H1 (cell line): ENCODE measurements around the gene PDE1A. TPM values are rescaled to one million over a fixed set of nuclear protein-coding genes. Genes with fewer than 3 reads are reported as not detected.
A peak's percentile ranks its signal among the peaks of the same experiment; 100 is the strongest.

Experiments
- CTCF ChIA-PET: fragments of 300-600 bp; sonication (Branson Sonifier 250); formaldehyde crosslinking; loops from one replicate; lab custom pipeline; 2021; ENCODE audit not compliant: partially characterized antibody; lab: Charles Lee
- POLR2A ChIA-PET: fragments of 300-600 bp; sonication (Branson Sonifier 250); formaldehyde crosslinking; loops from one replicate; lab custom pipeline; 2021; ENCODE audit warnings: inconsistent platforms; ENCODE audit not compliant: partially characterized antibody; lab: Charles Lee
- DNase-seq, 2 experiments: peaks; one replicate each; pipeline versions ENCODE4 v3.0.0 to v3.0.0-alpha.2; 2010 to 2022; ENCODE audit warnings: low spot score in 2 of 2, low read depth in 1 of 2, mixed read lengths in 1 of 2
- FAIRE-seq: peaks from 2 replicates; lab custom pipeline; 2011; peaks lifted over from hg19 to GRCh38; lab: Jason Lieb, UNC
- H2AFZ ChIP-seq: 2 replicates; pipeline ENCODE4 v1.8.1; 2012; ENCODE audit warnings: low read length, inconsistent platforms
- H2AK5ac ChIP-seq: 2 replicates; pipeline ENCODE4 v1.6.1; 2013; ENCODE audit warnings: low read depth, low read length
- H2BK120ac ChIP-seq: replicated peaks from 2 replicates; pipeline ENCODE3; 2013; ENCODE audit warnings: low read depth, low read length, inconsistent platforms
- H2BK12ac ChIP-seq: 2 replicates; pipeline ENCODE4 v1.6.1; 2013; ENCODE audit warnings: low read depth, low read length
- H2BK15ac ChIP-seq: 2 replicates; pipeline ENCODE4 v1.6.1; 2013; ENCODE audit warnings: low read length
- H2BK20ac ChIP-seq: 2 replicates; pipeline ENCODE4 v1.6.1; 2013; ENCODE audit warnings: low read length
- H2BK5ac ChIP-seq: 2 replicates; pipeline ENCODE4 v1.6.1; 2013; ENCODE audit warnings: low read depth, low read length
- H3K14ac ChIP-seq: 2 replicates; pipeline ENCODE4 v1.6.1; 2013; ENCODE audit warnings: inconsistent platforms; ENCODE audit not compliant: insufficient read length
- H3K18ac ChIP-seq: 2 replicates; pipeline ENCODE4 v1.6.1; 2013; ENCODE audit warnings: low read length; ENCODE audit errors: extremely low read depth
- H3K23ac ChIP-seq: 2 replicates; pipeline ENCODE4 v1.6.1; 2013; ENCODE audit warnings: inconsistent platforms; ENCODE audit not compliant: insufficient read length
- H3K23me2 ChIP-seq: 2 replicates; pipeline ENCODE4 v1.6.1; 2013; ENCODE audit warnings: low read depth, low read length
- H3K27ac ChIP-seq: 2 replicates; pipeline ENCODE4 v1.6.1; 2011; ENCODE audit warnings: low read depth, low read length, inconsistent platforms
- H3K27me3 ChIP-seq, 4 experiments: replicated peaks in 1 of 4; 1 replicate in 1 of 4; 2 replicates in 3 of 4; pipeline versions ENCODE4 v1.6.1 to v1.8.1; 2011 to 2013; ENCODE audit warnings: low read length in 3 of 4, mild to moderate bottlenecking in 3 of 4, inconsistent platforms in 2 of 4, mixed read lengths in 2 of 4, moderate library complexity in 1 of 4; ENCODE audit not compliant: control insufficient read depth in 3 of 4, insufficient read depth in 3 of 4; ENCODE audit errors: extremely low read depth in 1 of 4
- H3K36me3 ChIP-seq, 4 experiments: 2 replicates each; pipeline versions ENCODE4 v1.6.1 to v1.8.1; 2011 to 2013; ENCODE audit warnings: mild to moderate bottlenecking in 4 of 4, low read length in 3 of 4, moderate library complexity in 2 of 4, control low read depth in 1 of 4, inconsistent platforms in 1 of 4; ENCODE audit not compliant: insufficient read depth in 4 of 4, control insufficient read depth in 2 of 4
- H3K4ac ChIP-seq: replicated peaks from 2 replicates; pipeline ENCODE3; 2013; ENCODE audit warnings: low read length, low read depth, mixed read lengths, inconsistent platforms; ENCODE audit not compliant: insufficient read length
- H3K4me1 ChIP-seq, 4 experiments: replicated peaks in 1 of 4; 1 replicate in 1 of 4; 2 replicates in 3 of 4; pipeline versions ENCODE4 v1.6.1 to v1.8.1; 2011 to 2013; ENCODE audit warnings: low read length in 3 of 4, inconsistent platforms in 2 of 4, mixed read lengths in 1 of 4; ENCODE audit not compliant: insufficient read depth in 4 of 4, control insufficient read depth in 3 of 4
- H3K4me2 ChIP-seq, 2 experiments: 2 replicates each; pipeline versions ENCODE4 v1.6.1 to v1.8.1; 2011 to 2013; ENCODE audit warnings: low read depth in 2 of 2, low read length in 2 of 2, control low read depth in 1 of 2, inconsistent platforms in 1 of 2, mild to moderate bottlenecking in 1 of 2; ENCODE audit not compliant: insufficient read depth in 1 of 2
- H3K4me3 ChIP-seq, 4 experiments: fragments of 200-600, 300-600 bp in 1 of 4; sonication (generic), shearing (Covaris generic), sonication (Bioruptor Twin) in 1 of 4; 2 replicates each; pipeline versions ENCODE4 v1.5.1 to v1.8.1; 2011 to 2016; ENCODE audit warnings: low read length in 4 of 4, low read depth in 3 of 4, control low read depth in 2 of 4, inconsistent platforms in 2 of 4, mild to moderate bottlenecking in 2 of 4, mixed read lengths in 1 of 4, moderate library complexity in 1 of 4; ENCODE audit not compliant: insufficient read depth in 2 of 4; ENCODE audit errors: extremely low read depth in 1 of 4
- H3K56ac ChIP-seq: replicated peaks from 2 replicates; pipeline ENCODE3; 2013; ENCODE audit warnings: low read depth, mild to moderate bottlenecking, mixed read lengths, low read length, inconsistent platforms; ENCODE audit not compliant: insufficient read length
- H3K79me1 ChIP-seq: 2 replicates; pipeline ENCODE4 v1.6.1; 2013; ENCODE audit warnings: low read depth, low read length, control low read depth
- H3K79me2 ChIP-seq, 2 experiments: 2 replicates each; pipeline versions ENCODE4 v1.6.1 to v1.8.1; 2012 to 2013; ENCODE audit warnings: low read length in 2 of 2, mild to moderate bottlenecking in 2 of 2, inconsistent platforms in 1 of 2; ENCODE audit not compliant: insufficient read depth in 2 of 2, control insufficient read depth in 1 of 2
- H3K9ac ChIP-seq, 4 experiments: replicated peaks in 1 of 4; 1 replicate in 1 of 4; 2 replicates in 3 of 4; pipeline versions ENCODE4 v1.6.1 to v1.8.1; 2011 to 2013; ENCODE audit warnings: low read depth in 3 of 4, low read length in 3 of 4, control low read depth in 2 of 4, mild to moderate bottlenecking in 2 of 4, moderate library complexity in 2 of 4, inconsistent platforms in 1 of 4; ENCODE audit errors: extremely low read depth in 1 of 4
- H3K9me3 ChIP-seq, 2 experiments: 2 replicates each; pipeline versions ENCODE4 v1.6.1 to v1.8.1; 2012 to 2013; ENCODE audit warnings: mild to moderate bottlenecking in 2 of 2, moderate library complexity in 2 of 2, control low read depth in 1 of 2, inconsistent platforms in 1 of 2, low read depth in 1 of 2, low read length in 1 of 2, mixed read lengths in 1 of 2; ENCODE audit not compliant: insufficient read depth in 2 of 2
- H4K20me1 ChIP-seq, 2 experiments: replicated peaks in 1 of 2; 2 replicates each; pipeline versions ENCODE3 to v1.8.1; 2011 to 2013; ENCODE audit warnings: inconsistent platforms in 2 of 2, low read length in 2 of 2, mild to moderate bottlenecking in 1 of 2; ENCODE audit not compliant: insufficient read depth in 2 of 2, control insufficient read depth in 1 of 2
- H4K5ac ChIP-seq: 2 replicates; pipeline ENCODE4 v1.6.1; 2013; ENCODE audit warnings: low read length, low read depth, mixed read lengths, inconsistent platforms; ENCODE audit not compliant: insufficient read length
- H4K8ac ChIP-seq: 2 replicates; pipeline ENCODE4 v1.8.0; 2013; ENCODE audit warnings: mild to moderate bottlenecking, moderate library complexity, low read length, inconsistent platforms; ENCODE audit not compliant: insufficient read depth; ENCODE audit errors: extremely low read depth
- H4K91ac ChIP-seq: replicated peaks from 2 replicates; pipeline ENCODE3; 2013; ENCODE audit warnings: low read length, mixed read lengths, inconsistent platforms; ENCODE audit not compliant: insufficient read length
- BRCA1 ChIP-seq: IDR thresholded peaks from 2 replicates; pipeline ENCODE4 v1.6.1; 2012; ENCODE audit warnings: low read depth, low read length, improper control_type of control experiment
- CBX8 ChIP-seq: fragments of 300-800, 300-1000 bp; sonication (generic); IDR thresholded peaks from 2 replicates; pipeline ENCODE4 v1.7.1; 2016; ENCODE audit warnings: low read depth, low read length, borderline replicate concordance
- CHD2 ChIP-seq: IDR thresholded peaks from 2 replicates; pipeline ENCODE4 v1.6.1; 2012; ENCODE audit warnings: low read length, improper control_type of control experiment
- CREB1 ChIP-seq: IDR thresholded peaks from 2 replicates; pipeline ENCODE4 v1.6.1; 2012; ENCODE audit warnings: inconsistent platforms
- PHF8 ChIP-seq: fragments of 200-600 bp; sonication (generic); conservative IDR thresholded peaks from 2 replicates; pipeline ENCODE4 v1.7.1; 2012; ENCODE audit warnings: low read depth, mild to moderate bottlenecking, inconsistent platforms, low read length, moderate library complexity
- SAP30 ChIP-seq: fragments of 300-600 bp; sonication (generic); IDR thresholded peaks from 2 replicates; pipeline ENCODE4 v1.7.1; 2012; ENCODE audit warnings: low read length, moderate library complexity, mild to moderate bottlenecking, inconsistent platforms; ENCODE audit not compliant: insufficient read depth, insufficient replicate concordance
- SP1 ChIP-seq: IDR thresholded peaks from 2 replicates; pipeline ENCODE4 v1.6.1; 2011; ENCODE audit warnings: low read depth, low read length
- TBP ChIP-seq: IDR thresholded peaks from 2 replicates; pipeline ENCODE4 v1.6.1; 2011; ENCODE audit warnings: low read depth, low read length, improper control_type of control experiment
- WGBS, 2 experiments: shearing (Covaris generic) in 1 of 2; methylation state at CpG; one replicate each; pipeline versions ENCODE4 v1.1.6 to v1.1.7; 2013 to 2015; ENCODE audit warnings: low lambda C conversion rate in 2 of 2, mixed read lengths in 2 of 2, inconsistent platforms in 1 of 2, low coverage in 1 of 2, missing lambda C conversion rate in 1 of 2; ENCODE audit not compliant: insufficient replicate concordance in 2 of 2, insufficient coverage in 1 of 2, insufficient read length in 1 of 2; ENCODE audit errors: extremely low coverage in 1 of 2, missing lambda C conversion rate in 1 of 2; 5-methylcytosine and 5-hydroxymethylcytosine counted together
- polyA plus RNA-seq, 7 experiments: library from polyadenylated mRNA; depleted of rRNA in 3 of 7; stranded (reverse) in 5 of 7; unstranded in 2 of 7; fragments of >200 nt in 5 of 7; fragments of 200-250 nt in 2 of 7; gene quantifications; 1 replicate in 5 of 7; 2 replicates in 1 of 7; 4 replicates in 1 of 7; pipeline versions ENCODE4 v1.2.1 to v1.2.3, GENCODE V29; 2011 to 2013; ENCODE audit warnings: missing spikeins in 2 of 7, mixed read lengths in 2 of 7
- total RNA-seq: library from RNA; stranded (reverse); fragmentation: NEBNext Ultra II Directional; extraction: Animal tissue kit (Norgen Biotek cat#: 25700); gene quantifications from 2 replicates; pipeline ENCODE4 v1.2.1, GENCODE V29; 2021

Gene PDE1A
- total and polyA plus RNA-seq, 2 of the 8 experiments (the other 6 are each of a cell fraction or from before 2014, with no cell fraction given): 0.34 TPM; not detected in 1

GRCh38 chr2:182241936-182242335 lies 184.9 kb downstream of the PDE1A start:
- no peak overlapping the region for H3K4me3 ChIP-seq
- H2BK20ac ChIP-seq: no peak overlapping the region
- H3K4ac ChIP-seq: no peak overlapping the region
- H4K91ac ChIP-seq: no peak overlapping the region
- no peaks in the 10 kb centered on the region for H3K36me3 ChIP-seq
- H2BK120ac ChIP-seq: no peak overlapping the region
- no peak overlapping the region for H3K18ac ChIP-seq
- no peak overlapping the region for H3K23ac ChIP-seq
- H3K79me1 ChIP-seq: no peaks in the 10 kb centered on the region
- peaks cover 2 to 8% (median 5%) of the 10 kb centered on the region in 4 experiments; a peak in 3 of 7 replicates for H3K4me1 ChIP-seq
- no peaks in the 10 kb centered on the region for H3K9me3 ChIP-seq
- H3K4me2 ChIP-seq: no peak overlapping the region; a peak in 1 of 4 replicates
- no peak overlapping the region for H4K8ac ChIP-seq
- 89% methylated on average over 1 of the region's 1 CpG; no CpG with 5 or more reads in 1 of the 2 experiments for WGBS, 2 experiments
- H3K79me2 ChIP-seq: no peaks in the 10 kb centered on the region
- H4K5ac ChIP-seq: peak overlapping the region; percentile 75
- no peak for DNase-seq
- no peaks in the 10 kb centered on the region for H4K20me1 ChIP-seq
- no peak overlapping the region for H3K56ac ChIP-seq
- H3K27ac ChIP-seq: no peak overlapping the region
- no peak overlapping the region for H2AK5ac ChIP-seq
- CTCF ChIA-PET: interaction anchor here (0.7 to 3.5 kb wide), 5 partner anchors 17 to 1297 kb away, joined by 3 to 38 read pairs (median 3); no protein-coding TSS in a partner anchor
- H2BK12ac ChIP-seq: no peak overlapping the region
- no peak overlapping the region for H2BK15ac ChIP-seq
- FAIRE-seq: no peak
- H3K14ac ChIP-seq: no peak overlapping the region
- H3K27me3 ChIP-seq: no peaks in the 10 kb centered on the region
- H2AFZ ChIP-seq: no peak overlapping the region
- no peak for TF ChIP-seq SAP30
- no peak for TF ChIP-seq PHF8
- TF ChIP-seq CBX8: no peak
- TF ChIP-seq SP1: no peak
- TF ChIP-seq CHD2: no peak
- TF ChIP-seq TBP: no peak
- no peak for TF ChIP-seq CREB1
- TF ChIP-seq BRCA1: no peak
- POLR2A ChIA-PET: no interaction called here
- no peak overlapping the region for H3K9ac ChIP-seq
- no peaks in the 10 kb centered on the region for H3K23me2 ChIP-seq
- no peak overlapping the region for H2BK5ac ChIP-seq
